CD4-positive, alpha-beta T cell treated with Interleukin-2 at 100 ng/mL for 4 hours (primary cell): ENCODE results near the gene VPS16.

Source experiments
- DNase-seq: peaks from one replicate; pipeline ENCODE4 v3.0.0-alpha.2; 2020; ENCODE audit warnings: low spot score

The VPS16 gene

DNA sequence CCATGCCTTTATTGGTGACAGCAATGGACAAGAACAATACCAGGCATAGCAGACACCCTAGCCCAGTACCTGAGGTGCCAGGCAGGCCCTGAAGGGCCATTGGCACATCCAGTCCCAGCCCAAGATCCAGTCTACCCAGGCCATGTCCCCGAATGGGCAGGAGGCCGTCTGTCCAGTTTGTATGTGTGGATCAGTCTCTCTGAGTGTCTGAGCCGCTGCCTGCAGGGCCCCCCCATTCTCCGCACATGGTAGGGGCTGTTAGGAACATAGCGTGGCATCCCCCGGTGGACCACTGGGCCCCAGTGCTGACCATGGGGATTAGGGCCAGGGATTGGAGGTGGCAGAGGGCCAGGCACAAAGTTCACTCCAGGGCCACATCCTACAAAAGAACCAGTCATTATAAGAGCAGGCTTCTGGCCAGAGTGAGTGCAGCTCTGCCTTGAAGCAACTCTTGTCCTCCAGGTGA, 5.2 kb upstream of the VPS16 start:
- no peak for DNase-seq

DNA sequence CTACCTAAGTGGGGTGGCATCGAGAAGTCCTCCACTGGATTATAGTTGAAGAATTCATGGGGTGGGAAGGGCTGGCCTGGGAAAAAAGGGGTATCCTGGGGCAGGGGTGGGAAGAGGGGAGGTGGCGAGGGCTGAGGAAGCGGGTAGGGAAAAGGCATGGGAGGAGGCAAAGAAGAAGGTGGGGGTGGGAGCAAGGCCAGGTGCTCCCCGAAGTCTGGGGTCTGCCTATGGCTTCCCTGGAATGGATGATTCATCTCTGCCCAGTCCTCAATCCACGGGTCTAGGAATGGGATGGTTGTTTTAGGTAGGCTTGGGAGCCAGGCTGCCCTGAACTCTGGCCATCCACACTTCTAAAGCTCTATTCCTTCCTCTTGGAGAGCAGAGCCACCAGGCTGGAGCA, 4.5 kb upstream of the VPS16 start:
- no peak for DNase-seq

DNA sequence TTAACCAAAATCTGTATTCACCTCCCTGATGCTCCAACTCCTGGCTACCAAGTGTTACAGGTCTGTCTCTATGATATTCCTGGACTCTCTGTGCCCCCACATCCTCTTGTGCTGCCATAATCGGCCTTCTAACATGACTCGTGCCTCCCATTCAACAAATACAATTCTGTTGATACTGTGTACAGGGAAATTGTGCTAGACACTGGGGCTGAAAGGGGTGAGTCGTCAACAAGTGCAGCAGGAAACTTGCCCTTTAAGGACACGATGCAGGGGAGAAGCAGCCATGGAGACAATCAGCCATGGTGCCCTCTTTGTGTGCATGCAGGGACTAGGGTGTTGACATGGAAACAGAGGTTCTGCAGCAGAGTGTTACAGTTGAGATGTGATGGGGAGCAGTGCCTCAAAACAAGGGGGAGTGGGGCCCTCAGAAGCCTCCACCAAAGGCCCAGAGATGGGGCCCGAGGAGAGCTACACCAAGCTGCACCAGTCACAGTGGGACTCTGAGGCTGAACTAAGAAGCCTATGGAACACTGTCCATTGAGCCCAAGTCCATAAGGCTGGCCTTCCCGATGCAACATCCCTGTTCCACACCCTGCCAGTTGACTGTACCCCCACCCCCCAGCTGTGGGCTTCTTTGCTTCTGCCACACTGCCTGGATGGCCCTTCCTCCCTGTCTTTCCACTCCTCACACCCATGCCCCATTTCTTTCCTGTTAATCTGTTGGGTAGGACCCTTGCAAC, 3.2 kb upstream of the VPS16 start:
- no peak for DNase-seq

DNA sequence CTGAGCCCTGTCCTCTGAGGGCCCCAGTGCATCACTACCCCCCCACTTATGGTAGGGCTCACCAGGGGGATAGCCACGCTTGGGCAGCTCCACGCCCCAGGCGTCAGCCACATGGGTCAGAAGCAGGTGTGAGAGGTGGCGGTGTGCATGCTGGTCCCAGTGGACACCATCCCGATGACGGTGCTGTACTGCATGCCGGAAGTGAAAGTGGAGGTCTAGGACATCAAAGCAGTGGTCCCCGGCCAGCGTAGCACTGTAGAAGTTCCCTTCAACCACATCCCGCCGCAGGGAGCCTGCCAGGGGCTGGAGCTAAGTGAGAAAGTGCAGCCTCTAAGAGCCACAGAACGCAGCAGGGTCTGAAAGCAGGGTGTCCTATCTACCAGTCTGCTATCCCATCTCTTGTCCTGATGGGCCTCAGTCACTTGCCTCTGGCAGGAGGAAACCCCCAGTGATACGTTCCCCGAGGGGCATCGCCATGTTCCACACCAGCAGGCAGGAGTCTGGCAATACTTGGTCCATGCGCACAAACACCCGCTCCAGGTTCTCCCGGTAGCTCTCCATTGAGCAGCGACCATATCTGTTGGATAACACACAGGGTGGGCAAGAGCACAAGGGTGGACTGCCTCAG, 2.3 kb upstream of the VPS16 start:
- no peak for DNase-seq

DNA sequence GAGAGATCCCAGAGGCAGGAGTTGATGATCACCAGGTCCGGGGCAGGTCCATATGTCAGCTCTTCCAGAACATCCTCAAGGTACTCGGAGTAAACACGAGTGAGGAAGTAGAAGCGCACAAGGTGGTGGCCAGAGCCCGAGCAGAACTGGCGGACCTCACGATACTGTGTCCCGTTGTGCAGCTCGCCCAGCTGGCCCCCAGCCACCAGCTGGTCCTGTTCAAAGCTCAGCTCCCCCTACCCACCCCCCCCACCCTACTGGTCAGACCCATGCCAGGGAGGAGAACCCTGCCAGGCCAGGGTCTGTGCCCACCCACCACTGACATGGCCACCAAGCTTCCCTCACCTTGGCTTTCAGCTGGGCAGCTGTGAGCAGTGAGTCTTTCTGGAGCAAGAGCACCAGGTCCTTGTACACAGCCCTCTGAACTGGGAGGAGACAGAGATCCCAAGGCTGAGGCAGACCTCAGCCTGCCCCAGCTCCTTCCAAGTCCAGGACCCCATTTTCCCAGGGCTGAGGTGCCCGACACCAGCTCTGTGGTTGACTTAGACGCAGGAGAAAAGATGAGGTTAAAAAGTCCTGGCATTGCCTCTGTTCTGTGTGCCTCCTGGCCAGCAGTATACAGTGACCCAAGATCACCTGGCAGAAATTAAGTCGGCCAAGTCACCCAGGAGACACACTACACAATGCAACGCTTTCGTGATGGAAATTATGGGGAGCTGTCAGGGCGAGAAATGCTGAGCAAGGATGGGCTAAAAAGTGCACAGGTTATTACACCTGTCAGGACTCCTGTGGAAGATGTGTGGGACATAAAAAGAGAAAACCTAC, 1.5 kb upstream of the VPS16 start:
- no peak for DNase-seq

DNA sequence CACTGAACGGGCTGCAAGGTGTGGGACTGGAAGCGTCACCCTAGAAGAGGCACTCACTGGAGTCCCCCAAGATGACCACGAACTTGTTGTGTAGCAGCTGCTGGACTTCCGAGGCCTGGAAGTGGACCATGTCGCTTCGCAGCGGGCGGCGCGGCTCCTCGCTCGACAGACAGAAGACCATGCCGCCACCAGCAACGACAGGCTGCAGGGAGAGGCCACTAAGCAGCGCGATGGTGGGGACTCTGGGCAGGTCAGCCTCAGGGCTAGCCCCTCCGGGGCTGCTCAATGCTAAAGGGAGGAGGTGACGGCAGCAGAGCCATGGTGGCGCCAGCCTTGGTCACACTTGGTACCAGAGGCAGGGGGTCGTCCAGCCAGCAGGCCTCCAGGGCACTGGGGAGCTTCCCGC, 810 bp upstream of the VPS16 start:
- no peak for DNase-seq

DNA sequence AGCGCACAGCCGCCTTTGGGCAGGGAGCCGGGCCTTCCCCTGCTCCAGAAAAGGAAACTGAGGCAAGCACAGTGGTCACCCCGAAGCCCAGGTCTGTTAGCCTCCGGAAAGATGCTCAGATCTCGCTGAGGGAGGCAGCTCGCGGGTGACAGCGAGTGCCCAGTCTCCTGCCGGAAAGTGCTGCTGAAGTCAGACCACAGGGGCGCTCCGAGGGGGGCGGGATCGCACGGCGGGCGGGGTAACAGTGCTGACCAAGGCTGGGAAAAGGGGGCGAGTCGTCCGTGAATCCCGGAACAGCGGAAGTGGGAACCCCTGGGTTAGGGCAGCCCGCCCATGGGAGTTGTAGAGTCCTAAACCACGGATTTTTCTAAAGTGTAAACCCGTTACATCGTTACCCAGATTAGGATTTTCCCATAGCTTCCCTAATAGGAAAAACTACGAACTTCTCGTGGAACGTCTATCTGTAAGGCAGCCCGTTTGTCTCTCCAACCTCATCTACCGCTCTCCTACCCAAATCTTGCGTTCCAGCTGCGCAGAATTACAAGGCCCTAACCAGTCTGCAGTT, 504 bp downstream of the VPS16 start:
- DNase-seq: peak; percentile 18

DNA sequence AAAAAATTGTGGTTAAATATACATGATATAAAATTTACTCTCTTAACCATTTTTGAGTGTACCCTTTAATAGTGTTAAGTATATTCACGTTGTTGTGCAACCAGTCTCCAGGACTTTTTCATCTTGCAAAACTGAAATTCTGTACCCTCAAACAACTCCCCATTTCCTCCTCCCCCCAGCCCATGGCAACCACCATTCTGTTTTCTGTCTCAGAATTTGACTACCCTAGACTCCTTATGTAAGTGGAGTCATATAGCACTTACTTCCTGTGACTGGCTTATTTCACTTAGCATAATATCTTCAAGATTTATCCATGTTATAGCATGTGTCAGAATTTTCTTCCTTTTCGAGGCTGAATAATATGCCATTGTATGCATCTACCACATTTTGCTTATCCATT, 5.1 kb downstream of the VPS16 start:
- no peak for DNase-seq

DNA sequence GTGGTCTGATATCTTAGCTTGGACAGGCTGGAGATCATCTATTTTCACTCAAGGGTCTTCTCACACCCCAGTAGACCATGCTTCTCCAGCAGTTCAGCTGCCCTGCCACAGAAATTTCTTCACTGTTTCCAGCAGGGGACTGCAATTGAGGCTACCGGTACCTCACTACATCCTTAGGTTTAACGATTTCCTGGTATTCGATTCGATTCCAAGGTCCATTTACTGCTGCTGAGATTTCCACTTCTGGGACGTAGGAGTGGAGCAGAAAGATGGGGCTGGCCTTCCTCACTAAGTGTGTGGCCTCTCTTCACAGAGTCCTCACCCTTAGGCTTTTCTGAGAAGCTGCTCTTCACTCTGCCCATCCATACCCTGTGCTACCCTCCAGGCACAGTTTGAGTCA, 6.2 kb downstream of the VPS16 start:
- DNase-seq: no peak

DNA sequence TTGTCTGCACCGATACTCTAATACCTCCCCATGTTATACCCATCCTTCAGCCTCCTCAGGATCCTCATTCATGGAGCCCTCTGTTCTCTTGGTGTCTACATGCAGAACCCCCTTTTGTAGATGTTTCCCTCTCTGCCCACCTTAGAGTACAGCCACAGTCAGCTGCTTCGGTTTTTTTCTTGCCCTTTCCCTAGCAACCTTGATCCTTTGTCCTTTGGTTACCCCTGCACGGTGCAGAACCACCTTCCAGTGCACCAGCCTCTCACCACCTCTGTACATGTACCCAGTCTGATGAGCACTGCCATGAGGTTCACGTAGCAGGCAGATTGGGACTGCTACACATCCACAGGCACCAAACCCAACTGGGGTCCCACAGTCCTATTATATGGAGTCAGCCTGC, 7.3 kb downstream of the VPS16 start:
- DNase-seq: no peak

DNA sequence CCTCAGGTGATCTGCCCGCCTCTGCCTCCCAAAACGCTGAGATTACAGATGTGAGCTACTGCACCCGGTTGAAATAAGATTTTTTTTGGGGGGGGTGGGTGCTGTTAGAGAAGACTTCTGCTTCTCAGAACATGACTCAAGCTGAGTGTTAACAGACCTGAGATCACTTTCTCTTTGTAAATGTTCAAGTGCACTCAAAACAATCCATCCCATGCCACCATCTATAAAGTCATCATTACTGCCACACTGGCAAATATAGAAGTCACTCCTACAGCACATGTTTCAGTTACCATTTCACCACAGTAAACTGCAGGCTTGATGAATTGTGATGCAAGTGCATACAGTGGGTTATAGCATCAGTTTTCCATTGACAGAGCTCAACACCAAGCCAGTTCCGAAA, 9.0 kb downstream of the VPS16 start:
- DNase-seq: no peak

DNA sequence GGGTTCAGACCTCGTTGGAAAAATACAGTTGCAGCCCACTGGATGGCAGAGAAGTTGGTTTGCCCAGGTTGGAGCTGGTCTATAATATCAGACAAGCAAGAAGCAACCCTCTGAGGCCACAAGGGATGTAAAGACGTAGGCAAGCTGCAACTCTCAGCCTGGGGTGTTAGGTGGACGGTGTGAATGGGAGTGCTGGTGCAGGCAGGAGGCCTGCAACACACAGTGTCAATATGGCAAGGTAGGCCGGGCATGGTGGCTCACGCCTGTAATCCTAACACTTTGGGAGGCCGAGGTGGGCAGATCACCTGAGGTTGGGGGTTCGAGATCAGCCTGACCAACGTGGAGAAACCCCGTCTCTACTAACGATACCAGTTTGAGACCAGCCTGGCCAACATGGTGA, 10.5 kb downstream of the VPS16 start:
- no peak for DNase-seq

DNA sequence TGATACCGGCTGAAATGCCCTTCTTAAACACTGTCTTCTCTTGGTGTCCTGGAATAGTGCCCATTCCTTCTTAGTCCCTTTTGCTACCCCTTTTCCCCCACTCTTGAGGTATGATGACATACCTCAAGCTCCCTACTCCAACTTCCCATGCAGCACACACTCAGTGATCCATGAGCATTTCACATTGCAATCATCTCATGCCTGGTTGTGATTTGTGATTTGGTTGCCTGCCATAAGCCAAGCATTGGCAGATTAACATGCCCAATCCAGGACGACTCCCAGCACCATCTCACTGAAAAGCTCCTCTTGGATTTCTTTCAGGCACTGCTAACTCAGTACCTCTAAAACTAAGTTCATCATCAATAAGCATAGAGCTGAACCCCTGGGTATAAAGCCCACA, 18.0 kb downstream of the VPS16 start:
- DNase-seq: no peak

DNA sequence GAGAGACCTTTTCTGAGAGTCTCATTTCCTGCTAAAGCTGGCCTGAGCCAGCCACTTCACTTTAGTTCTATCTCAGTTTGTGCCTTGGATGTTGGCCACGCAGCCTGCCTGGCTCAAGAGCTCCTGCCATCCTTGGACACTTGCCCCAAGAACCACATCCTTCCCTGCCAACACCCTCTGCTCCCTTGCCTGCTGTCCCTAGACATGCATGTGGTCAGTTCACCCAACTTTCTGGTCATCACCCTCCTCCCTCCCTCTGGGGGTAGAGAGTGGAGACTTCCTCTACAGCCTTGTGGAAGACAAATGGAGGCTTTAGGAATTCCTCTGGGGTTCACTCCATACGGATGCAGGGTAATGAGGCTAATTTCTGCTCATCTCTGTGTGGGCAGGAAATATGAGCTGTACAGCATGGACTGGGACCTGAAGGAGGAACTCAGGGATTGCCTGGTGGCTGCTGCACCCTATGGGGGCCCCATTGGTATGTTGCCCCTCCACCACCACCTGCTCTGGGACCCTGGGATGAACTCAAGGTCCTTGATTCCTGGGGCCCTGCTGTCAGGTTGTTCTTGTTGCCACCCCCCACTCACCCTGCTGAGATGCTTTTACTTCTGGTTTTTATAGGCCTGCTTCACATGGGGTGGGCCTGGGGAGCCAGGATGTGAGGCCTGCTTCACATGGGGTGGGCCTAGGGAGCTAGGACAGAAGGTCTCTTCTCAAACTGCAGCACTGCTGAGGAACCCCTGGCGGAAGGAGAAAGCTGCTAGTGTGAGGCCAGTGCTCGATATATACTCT, 19.0 kb downstream of the VPS16 start:
- no peak for DNase-seq

DNA sequence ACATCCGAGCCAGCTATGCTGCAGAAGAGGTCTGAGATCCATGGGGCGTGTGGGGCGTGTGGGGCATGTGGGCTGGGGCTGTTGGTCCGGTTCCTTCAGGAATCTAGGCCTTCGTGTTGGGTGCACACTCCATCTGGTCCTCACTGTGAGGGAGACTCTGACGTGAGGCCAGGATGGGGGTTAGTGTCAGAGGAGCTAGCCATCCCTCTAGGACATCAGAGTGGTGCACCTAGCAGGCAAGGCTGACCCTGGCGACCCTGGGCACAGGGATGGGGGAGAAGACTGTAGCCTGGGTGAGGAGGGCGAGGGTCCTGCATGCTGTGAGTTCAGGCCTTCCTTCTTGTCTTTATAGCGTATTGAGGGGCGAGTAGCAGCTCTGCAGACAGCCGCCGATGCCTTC, 24.1 kb downstream of the VPS16 start:
- no peak for DNase-seq

DNA sequence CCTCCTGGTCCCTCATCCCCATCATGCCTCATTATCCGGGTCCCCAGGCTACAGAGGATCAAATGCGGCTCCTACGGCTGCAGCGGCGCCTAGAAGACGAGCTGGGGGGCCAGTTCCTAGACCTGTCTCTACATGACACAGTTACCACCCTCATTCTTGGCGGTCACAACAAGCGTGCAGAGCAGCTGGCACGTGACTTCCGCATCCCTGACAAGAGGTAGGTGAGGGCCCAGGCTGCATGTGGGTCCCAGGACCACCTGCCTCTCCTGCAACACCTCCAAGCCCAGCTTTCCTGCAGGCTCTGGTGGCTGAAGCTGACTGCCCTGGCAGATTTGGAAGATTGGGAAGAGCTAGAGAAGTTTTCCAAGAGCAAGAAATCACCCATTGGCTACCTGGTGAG, 24.6 kb downstream of the VPS16 start:
- no peak for DNase-seq

DNA sequence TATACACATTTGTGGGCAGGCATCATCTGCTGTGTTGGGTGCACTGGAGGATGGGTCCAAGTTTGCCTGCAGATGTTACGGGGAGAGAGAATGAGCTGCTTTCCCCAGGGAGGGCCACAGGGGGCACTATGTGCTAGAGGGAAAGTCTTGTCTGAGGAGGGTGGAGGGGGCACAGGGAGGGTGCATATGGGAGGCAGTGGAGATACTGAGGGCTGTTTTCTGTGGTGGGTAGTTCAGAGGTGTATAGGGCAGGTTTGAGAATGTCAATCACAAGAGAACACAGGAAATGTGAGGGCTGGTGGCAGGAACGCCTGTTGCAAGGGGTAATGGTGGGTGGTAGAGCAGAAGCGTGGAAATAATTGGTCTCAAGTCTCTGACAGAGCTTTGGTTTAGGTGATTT, 25.1 kb downstream of the VPS16 start:
- peak; percentile 32 for DNase-seq

DNA sequence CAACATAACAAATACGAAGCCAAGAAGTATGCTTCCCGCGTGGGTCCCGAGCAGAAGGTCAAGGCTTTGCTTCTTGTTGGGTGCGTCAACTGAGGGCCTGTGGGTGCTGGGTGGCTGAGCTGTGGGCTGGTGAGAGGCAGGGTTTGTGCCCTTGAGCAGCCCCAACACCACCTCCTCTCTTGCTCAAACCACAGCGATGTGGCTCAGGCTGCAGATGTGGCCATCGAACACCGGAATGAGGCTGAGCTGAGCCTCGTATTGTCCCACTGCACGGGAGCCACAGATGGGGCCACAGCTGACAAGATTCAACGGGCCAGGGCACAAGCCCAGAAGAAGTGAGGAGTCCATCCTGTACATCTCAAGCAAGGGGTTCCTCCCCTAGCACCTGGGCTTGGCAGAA, 25.7 kb downstream of the VPS16 start:
- DNase-seq: no peak

DNA sequence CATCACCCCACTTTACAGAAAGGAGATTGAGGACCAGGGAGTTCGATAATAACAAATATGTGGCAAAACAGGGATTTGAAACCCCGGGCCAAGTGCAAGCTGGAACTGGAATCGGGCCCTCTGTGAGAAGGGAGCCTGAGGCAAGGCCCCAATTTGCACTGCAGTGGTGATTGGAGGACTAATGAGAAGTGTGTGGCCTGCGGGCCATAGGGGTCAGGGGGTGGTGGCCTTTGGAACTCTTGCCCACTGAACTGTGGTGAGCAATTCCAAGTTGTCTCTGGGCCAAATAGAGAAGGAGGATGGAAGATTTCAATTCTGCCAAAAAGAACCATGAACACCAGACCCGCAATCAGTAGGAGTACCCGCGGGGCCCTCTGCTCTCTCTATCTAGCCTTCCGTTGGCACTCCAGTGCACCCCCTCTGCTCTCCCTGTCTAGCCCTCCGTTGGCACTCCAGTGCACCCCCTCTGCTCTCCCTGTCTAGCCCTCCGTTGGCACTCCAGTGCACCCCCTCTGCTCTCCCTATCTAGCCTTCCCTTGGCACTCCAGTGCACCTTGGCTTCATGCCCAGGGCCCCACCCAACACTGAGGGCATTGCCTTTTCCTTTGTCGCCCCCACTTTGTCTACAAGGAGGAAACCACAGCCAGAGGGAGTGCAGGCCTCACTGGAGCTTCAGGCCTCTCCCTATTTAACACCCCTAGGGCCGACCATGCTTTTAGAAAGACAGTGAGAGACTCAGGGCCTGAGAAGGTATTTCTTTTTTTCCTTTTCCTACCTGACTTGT, 26.7 kb downstream of the VPS16 start:
- no peak for DNase-seq

DNA sequence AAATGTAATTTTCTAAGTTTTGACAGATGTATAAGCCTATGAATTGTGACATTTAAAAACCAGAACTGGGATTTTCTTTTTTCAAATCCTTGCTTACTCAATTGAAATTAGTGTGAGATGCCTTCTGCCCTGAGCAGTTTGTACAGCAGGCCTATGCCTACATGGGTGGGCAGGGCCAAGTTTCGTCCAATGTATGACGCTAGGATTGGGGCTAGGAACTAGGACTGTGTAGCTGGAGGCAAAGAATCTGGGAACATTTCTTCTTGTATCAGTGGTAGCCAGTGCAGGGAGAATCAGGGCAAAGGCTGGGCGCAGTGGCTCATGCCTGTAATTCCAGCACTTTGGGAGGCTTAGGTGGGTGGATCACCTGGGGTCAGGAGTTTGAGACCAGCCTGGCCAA, 28.8 kb downstream of the VPS16 start:
- no peak for DNase-seq

DNA sequence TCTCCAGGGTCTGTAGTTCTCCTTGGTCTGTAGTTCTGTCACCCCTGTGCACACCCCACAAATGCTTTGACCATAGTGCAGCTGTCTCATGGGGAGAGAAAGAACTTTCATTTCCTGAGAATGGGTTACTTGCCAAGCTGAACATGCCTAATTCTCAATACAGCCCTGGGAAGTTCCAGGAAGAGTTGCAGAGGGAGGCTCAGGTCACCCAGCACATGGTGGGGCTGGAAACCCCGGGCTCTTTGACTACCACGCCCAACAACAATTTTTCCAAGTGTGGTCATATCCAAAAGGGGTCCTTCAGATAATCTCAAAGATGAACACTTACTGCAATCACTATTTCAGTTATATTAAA, 30.5 kb downstream of the VPS16 start:
- no peak for DNase-seq
